ENCODE results near the gene FAM20C. TPM values are rescaled to one million over a fixed set of nuclear protein-coding genes. Genes with fewer than 3 reads are reported as not detected.

The FAM20C gene
- total RNA-seq, 1 donor from 2014 or later: 1.3 TPM

DNA sequence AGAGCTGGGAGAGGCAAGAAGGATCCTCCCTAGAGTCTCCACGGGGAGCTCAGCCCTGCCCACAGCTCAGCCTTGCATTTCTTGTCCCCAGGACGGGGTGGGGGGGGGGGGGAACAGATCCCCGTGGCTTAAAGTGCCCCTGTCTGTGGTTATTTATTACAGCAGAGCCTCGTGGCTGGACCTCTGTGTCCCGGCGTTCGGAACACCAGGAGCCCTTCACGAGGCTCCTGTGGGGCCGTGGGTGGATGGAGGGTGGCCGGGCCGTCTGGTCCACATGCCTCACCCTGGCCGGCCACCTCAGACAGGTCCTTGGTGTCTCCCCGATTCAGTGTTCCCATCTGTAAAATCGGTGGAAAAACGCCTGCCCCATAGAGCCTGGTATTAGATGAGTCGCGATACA is 37.9 kb downstream of the FAM20C start:
- no peaks in the 10 kb centered on the region for H3K36me3 ChIP-seq (ENCODE audit: control insufficient read depth, insufficient read depth, low read length)

DNA sequence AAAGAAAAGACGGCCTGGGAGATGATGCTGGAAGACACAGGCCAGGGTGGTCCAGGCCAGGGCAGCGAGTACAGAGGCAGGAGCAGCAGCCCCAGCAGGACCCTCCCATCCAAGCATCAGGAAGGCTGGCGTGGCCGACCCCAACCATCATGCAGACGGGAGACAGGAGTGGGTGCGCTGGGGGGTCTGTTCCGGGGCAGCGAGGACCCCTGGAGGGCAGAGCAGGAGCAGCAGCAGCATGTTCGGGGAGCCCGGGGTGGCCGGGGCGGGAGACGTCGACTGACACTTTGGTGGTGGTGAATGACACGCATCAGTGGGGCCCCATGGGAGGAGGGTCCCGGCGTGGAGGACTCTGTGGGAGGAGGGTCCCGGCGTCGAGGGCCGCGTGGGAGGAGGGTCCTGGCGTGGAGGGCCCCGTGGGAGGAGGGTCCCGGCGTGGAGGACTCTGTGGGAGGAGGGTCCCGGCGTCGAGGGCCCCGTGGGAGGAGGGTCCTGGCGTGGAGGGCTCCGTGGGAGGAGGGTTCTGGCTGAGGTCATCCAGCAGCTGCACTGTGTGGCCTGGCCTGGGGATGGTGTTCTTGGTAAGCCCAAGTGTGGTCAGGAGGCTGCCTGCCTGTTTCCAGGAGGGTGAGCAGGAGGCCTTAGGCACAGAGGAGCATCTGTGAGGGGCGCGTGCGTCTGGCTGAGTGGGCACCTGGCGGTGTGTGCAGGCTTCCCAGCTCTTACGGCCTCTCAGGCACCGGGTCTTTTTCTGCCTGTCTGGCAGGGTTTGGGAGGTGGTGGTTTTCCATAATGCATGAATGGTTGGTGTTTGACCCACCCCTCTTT is 38.9 kb downstream of the FAM20C start:
- H3K4me3 ChIP-seq (ENCODE audit: low read depth, low read length): no peak overlapping the region
- no peak for FAIRE-seq
- DNase-seq (ENCODE audit: low read depth): no peak
- H3K36me3 ChIP-seq (ENCODE audit: control insufficient read depth, insufficient read depth, low read length): no peaks in the 10 kb centered on the region
- H3K27me3 ChIP-seq (ENCODE audit: control insufficient read depth, insufficient read depth, low read length): no peaks in the 10 kb centered on the region
- TF ChIP-seq, protein P1, sequence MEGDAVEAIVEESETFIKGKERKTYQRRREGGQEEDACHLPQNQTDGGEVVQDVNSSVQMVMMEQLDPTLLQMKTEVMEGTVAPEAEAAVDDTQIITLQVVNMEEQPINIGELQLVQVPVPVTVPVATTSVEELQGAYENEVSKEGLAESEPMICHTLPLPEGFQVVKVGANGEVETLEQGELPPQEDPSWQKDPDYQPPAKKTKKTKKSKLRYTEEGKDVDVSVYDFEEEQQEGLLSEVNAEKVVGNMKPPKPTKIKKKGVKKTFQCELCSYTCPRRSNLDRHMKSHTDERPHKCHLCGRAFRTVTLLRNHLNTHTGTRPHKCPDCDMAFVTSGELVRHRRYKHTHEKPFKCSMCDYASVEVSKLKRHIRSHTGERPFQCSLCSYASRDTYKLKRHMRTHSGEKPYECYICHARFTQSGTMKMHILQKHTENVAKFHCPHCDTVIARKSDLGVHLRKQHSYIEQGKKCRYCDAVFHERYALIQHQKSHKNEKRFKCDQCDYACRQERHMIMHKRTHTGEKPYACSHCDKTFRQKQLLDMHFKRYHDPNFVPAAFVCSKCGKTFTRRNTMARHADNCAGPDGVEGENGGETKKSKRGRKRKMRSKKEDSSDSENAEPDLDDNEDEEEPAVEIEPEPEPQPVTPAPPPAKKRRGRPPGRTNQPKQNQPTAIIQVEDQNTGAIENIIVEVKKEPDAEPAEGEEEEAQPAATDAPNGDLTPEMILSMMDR (IDR thresholded peaks at IDR 0.05; ENCODE audit: insufficient read depth, low read length, severe bottlenecking): no peak

More for the DNA sequence above, 37.9 kb downstream of the FAM20C start:
- H3K4me3 ChIP-seq (ENCODE audit: low read depth, low read length): no peak overlapping the region
- TF ChIP-seq, protein P1 (IDR thresholded peaks at IDR 0.05; ENCODE audit: insufficient read depth, low read length, severe bottlenecking): no peak
- H3K27me3 ChIP-seq (ENCODE audit: control insufficient read depth, insufficient read depth, low read length): no peaks in the 10 kb centered on the region
- DNase-seq (ENCODE audit: low read depth): no peak
- FAIRE-seq: no peak

DNA sequence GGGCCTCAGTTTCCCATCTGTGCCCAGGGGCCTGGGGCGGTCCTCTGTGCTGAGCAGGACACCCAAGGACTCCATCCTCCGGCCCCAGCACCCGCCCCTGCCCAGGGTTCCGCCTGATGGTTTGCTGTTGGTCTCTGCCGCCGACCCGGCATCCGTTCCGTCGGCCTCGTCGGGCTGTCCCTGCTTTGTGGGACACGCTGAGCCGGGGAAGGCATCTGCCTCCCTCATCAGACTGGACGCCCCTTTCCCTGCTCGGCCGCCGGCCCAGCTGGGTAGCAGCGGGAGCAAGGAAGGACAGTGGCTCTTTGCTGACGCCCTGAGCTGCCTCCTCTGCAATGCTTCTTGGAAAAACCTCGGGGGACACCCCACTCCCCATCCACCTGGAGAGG is 39.5 kb downstream of the FAM20C start:
- TF ChIP-seq, protein P1 (IDR thresholded peaks at IDR 0.05; ENCODE audit: insufficient read depth, low read length, severe bottlenecking): no peak
- DNase-seq (ENCODE audit: low read depth): no peak
- Histone ChIP-seq H3K27me3 (ENCODE audit: control insufficient read depth, insufficient read depth, low read length) (no peaks in the 10 kb centered on the region), H3K4me3 (ENCODE audit: low read depth, low read length) (no peak overlapping the region), H3K36me3 (ENCODE audit: control insufficient read depth, insufficient read depth, low read length) (no peaks in the 10 kb centered on the region)
- FAIRE-seq: no peak

DNA sequence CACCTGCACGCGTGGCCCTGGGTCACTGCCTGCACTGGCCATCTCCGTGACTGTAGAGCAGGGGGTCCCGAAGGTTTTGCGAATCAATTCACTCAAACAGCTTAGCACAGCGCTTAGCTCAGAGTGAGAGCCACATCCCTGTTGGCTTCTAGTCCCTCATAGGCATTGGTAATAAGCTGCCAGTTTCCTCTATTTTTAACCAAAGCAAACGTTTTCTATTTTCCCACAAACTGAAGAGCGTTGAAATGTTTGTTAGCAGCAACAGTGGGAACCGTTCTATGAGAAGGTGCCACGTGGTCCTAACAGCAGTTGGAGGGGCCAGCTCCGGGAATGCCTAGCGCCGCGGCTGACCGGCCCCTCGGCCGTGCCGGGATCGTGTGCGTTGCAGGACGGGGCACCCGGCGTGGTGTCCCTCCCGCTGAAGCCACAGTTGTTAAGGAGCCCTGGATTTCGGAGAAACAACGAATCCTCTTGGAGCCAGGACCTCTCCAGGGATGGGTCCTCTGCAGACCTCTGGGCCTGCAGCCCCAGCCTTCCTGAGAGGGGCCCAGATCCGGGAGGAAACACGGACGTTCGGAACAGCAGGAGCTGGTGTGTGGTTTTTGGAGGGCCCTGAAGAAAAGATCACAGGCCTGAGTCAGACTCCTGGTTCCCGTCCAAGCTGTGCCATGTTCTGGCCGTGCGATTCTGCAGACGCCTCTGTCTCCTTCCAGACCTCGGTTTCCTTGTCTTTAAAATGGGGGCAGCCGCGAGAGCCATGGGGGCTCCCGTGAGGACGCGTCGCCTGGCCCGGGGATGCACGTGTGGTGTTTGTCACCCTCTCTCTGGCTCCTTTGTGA is 40.3 kb downstream of the FAM20C start:
- Histone ChIP-seq H3K36me3 (ENCODE audit: control insufficient read depth, insufficient read depth, low read length) (no peaks in the 10 kb centered on the region), H3K4me3 (ENCODE audit: low read depth, low read length) (no peak overlapping the region), H3K27me3 (ENCODE audit: control insufficient read depth, insufficient read depth, low read length) (no peaks in the 10 kb centered on the region)
- FAIRE-seq (no peak), DNase-seq (ENCODE audit: low read depth) (no peak)
- TF ChIP-seq, protein P1 (IDR thresholded peaks at IDR 0.05; ENCODE audit: insufficient read depth, low read length, severe bottlenecking): no peak

DNA sequence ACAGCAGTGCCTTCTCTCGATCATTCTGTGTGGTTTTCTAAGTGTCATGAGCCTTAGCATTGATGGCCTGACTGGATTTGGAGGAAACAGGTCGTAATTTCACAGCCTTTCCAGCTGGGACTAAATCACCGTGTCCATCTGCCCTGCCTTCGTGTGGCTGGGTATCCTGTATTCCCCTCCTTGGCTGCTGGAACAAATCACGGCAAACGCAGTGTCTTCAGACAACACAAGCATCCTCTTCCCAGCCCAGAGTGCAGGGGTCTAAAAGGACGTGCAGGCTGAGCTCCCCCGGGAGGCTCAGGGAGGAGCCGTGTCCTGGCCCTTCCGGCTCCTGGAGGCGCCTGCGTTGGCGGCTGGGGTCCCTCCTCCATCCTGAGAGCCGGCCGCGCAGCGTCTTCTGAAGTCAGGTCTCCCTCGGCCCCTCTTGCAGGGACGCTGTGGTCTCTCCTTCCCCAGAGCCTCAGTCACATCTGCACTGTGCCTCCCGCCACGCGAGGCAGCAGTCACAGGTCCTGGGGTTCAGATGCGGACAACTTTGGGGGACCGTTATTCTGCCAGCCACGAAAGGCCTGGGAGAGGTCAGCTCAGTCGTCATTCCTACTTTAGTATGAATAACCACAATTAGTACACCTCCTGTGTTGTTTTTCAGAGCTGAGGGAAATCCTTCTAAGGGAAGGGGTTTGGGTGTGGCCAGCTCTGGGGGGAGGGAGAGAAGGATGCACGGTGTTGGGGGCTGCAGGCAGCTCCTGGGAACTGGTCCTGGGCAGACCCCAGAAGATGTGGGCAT is 41.1 kb downstream of the FAM20C start:
- TF ChIP-seq, protein P1 (IDR thresholded peaks at IDR 0.05; ENCODE audit: insufficient read depth, low read length, severe bottlenecking): no peak
- H3K36me3 ChIP-seq (ENCODE audit: control insufficient read depth, insufficient read depth, low read length): no peaks in the 10 kb centered on the region
- DNase-seq (ENCODE audit: low read depth) (no peak), FAIRE-seq (no peak)
- no peaks in the 10 kb centered on the region for H3K27me3 ChIP-seq (ENCODE audit: control insufficient read depth, insufficient read depth, low read length)
- H3K4me3 ChIP-seq (ENCODE audit: low read depth, low read length): no peak overlapping the region
